K562 (cell line): Measurements from ENCODE around the gene ZNF500. TPM values are rescaled to one million over a fixed set of nuclear protein-coding genes. Genes with fewer than 3 reads are reported as not detected.

Experiments used
- ATAC-seq: fragments of 200-7000 bp; cut with Tn5 transposase; 3 replicates; pipeline ENCODE4 v1.9.1; 2020; ENCODE audit warnings: moderate library complexity
- BruUV-seq: library from RNA; stranded (reverse); fragments of 400-500 nt; replicated peaks from 2 replicates; lab custom pipeline; 2021; lab: Mats Ljungman, UMichigan
- CTCF ChIA-PET: fragments of 300-600 bp; formaldehyde crosslinking; extraction: SDS; loops from one replicate; lab custom pipeline; 2021; ENCODE audit warnings: low intra/inter-chr PET ratio; lab: Yijun Ruan, JAX
- POLR2A ChIA-PET: fragments of 300-600, 350-650 bp; sonication (Branson Sonifier 250); formaldehyde crosslinking; extraction: SDS; loops from one replicate; lab custom pipeline; 2021; ENCODE audit warnings: antibody characterized with exemption, inconsistent platforms; lab: Yijun Ruan, JAX
- DNase-seq, 4 experiments: peaks; one replicate each; pipeline versions ENCODE4 v3.0.0 to v3.0.0-alpha.2; 2011 to 2018; ENCODE audit warnings: low spot score in 3 of 4, mixed read lengths in 3 of 4; ENCODE audit errors: extremely low read depth in 1 of 4
- FAIRE-seq: peaks from 2 replicates; lab custom pipeline; 2011; peaks lifted over from hg19 to GRCh38; lab: Jason Lieb, UNC
- H2AFZ ChIP-seq: 2 replicates; pipeline ENCODE4 v1.6.0; 2011; ENCODE audit warnings: low read depth, low read length, control low read depth, inconsistent platforms
- H3K27ac ChIP-seq: fragments of 200-600 bp; 3 replicates; pipeline ENCODE4 v1.8.0; 2011; ENCODE audit warnings: low read depth, mild to moderate bottlenecking, control low read depth, inconsistent platforms, low read length, moderate library complexity, mixed read lengths; ENCODE audit errors: extremely low read depth
- H3K27me3 ChIP-seq, 2 experiments: fragments of 300-600 bp in 1 of 2; 2 replicates in 1 of 2; 3 replicates in 1 of 2; pipeline versions ENCODE4 v1.6.0 to v1.8.0; 2011; ENCODE audit warnings: inconsistent platforms in 2 of 2, low read length in 2 of 2, mild to moderate bottlenecking in 1 of 2, mixed read lengths in 1 of 2, moderate library complexity in 1 of 2; ENCODE audit not compliant: control insufficient read depth in 2 of 2, insufficient read depth in 2 of 2
- H3K36me3 ChIP-seq: fragments of 300-600 bp; 3 replicates; pipeline ENCODE4 v1.8.0; 2011; ENCODE audit warnings: mild to moderate bottlenecking, low read length, inconsistent platforms; ENCODE audit not compliant: control insufficient read depth, insufficient read depth
- H3K4me1 ChIP-seq, 2 experiments: fragments of 200-600 bp in 1 of 2; replicated peaks in 1 of 2; 2 replicates in 1 of 2; 3 replicates in 1 of 2; pipeline versions ENCODE4 v1.5.1 to v1.8.0; 2011; ENCODE audit warnings: inconsistent platforms in 2 of 2, low read length in 2 of 2, mild to moderate bottlenecking in 1 of 2, mixed read lengths in 1 of 2, moderate library complexity in 1 of 2; ENCODE audit not compliant: control insufficient read depth in 2 of 2, insufficient read depth in 2 of 2
- H3K4me2 ChIP-seq: 2 replicates; pipeline ENCODE4 v1.6.1; 2011; ENCODE audit warnings: low read length, control low read depth, inconsistent platforms, mixed read lengths; ENCODE audit not compliant: insufficient read depth
- H3K4me3 ChIP-seq: fragments of 200-600 bp; sonication (generic), shearing (Covaris generic); 2 replicates; pipeline ENCODE4 v1.5.1; 2016; ENCODE audit warnings: control low read depth, inconsistent platforms
- H3K79me2 ChIP-seq: fragments of 200-600 bp; 3 replicates; pipeline ENCODE4 v1.8.0; 2011; ENCODE audit warnings: low read length, inconsistent platforms; ENCODE audit not compliant: control insufficient read depth, insufficient read depth
- H3K9ac ChIP-seq, 2 experiments: 2 replicates each; pipeline versions ENCODE4 v1.6.0 to v1.6.1; 2011; ENCODE audit warnings: low read depth in 2 of 2, low read length in 2 of 2, control low read depth in 1 of 2, inconsistent platforms in 1 of 2, mild to moderate bottlenecking in 1 of 2, mixed read lengths in 1 of 2; ENCODE audit not compliant: insufficient read depth in 1 of 2
- H3K9me1 ChIP-seq: one replicate; pipeline ENCODE4 v1.6.0; 2011; ENCODE audit warnings: inconsistent platforms, mild to moderate bottlenecking, low read length, moderate library complexity; ENCODE audit not compliant: control insufficient read depth, insufficient read depth
- H3K9me3 ChIP-seq: replicated peaks from 2 replicates; pipeline ENCODE4 v1.5.1; 2011; ENCODE audit warnings: low read depth, low read length, inconsistent platforms; ENCODE audit not compliant: control insufficient read depth, insufficient read depth
- H4K20me1 ChIP-seq: replicated peaks from 2 replicates; pipeline ENCODE4 v1.6.1; 2011; ENCODE audit warnings: low read length, inconsistent platforms, mixed read lengths; ENCODE audit not compliant: control insufficient read depth, insufficient read depth
- ADNP ChIP-seq: fragments of 200-800 bp; sonication (Bioruptor generic); IDR thresholded peaks from 2 replicates; pipeline ENCODE4 v1.6.1; 2016; ENCODE audit warnings: missing genetic modification characterization, missing compliant biosample characterization
- BMI1 ChIP-seq: fragments of 150-350 bp; IDR thresholded peaks from 2 replicates; pipeline ENCODE4 v1.6.1; 2014; ENCODE audit warnings: low read length
- CBX8 ChIP-seq: fragments of 200-600 bp; sonication (generic); IDR thresholded peaks from 2 replicates; pipeline ENCODE4 v1.6.1; 2012; ENCODE audit warnings: borderline replicate concordance, mixed run types, low read depth, mild to moderate bottlenecking, moderate library complexity, mixed read lengths, low read length, control low read depth, inconsistent platforms; ENCODE audit not compliant: poor library complexity, severe bottlenecking; ENCODE audit errors: extremely low read depth
- ETS2 ChIP-seq: IDR thresholded peaks from 2 replicates; pipeline ENCODE4 v1.6.1; 2016; ENCODE audit warnings: borderline replicate concordance, missing genetic modification characterization, mild to moderate bottlenecking, moderate library complexity, missing compliant biosample characterization; ENCODE audit not compliant: poor library complexity, severe bottlenecking
- HNRNPUL1 ChIP-seq: fragments of 200-400 bp; formaldehyde crosslinking; IDR thresholded peaks from 2 replicates; pipeline ENCODE4 v1.6.1; 2017; ENCODE audit warnings: low read length
- MED1 ChIP-seq: sonication (generic); formaldehyde crosslinking; IDR thresholded peaks from 2 replicates; pipeline ENCODE4 v1.8.1; 2023; ENCODE audit warnings: missing genetic modification reagents, borderline replicate concordance
- MYNN ChIP-seq, 2 experiments: sonication (generic); formaldehyde crosslinking in 1 of 2; IDR thresholded peaks; 2 replicates each; pipeline versions ENCODE4 v1.5.0 to v1.6.1; 2016 to 2020; ENCODE audit warnings: antibody characterized with exemption in 1 of 2, missing genetic modification reagents in 1 of 2
- NBN ChIP-seq: fragments of 450-650 bp; IDR thresholded peaks from 2 replicates; pipeline ENCODE4 v1.6.1; 2016; ENCODE audit warnings: low read depth, mild to moderate bottlenecking
- RBM17 ChIP-seq: fragments of 200-400 bp; formaldehyde crosslinking; IDR thresholded peaks from 2 replicates; pipeline ENCODE4 v1.6.1; 2017; ENCODE audit warnings: low read depth, mild to moderate bottlenecking, low read length, borderline replicate concordance
- TRIM28 ChIP-seq: fragments of 450-650 bp; IDR thresholded peaks from 2 replicates; pipeline ENCODE4 v1.6.1; 2017
- ZNF384 ChIP-seq: IDR thresholded peaks from 2 replicates; pipeline ENCODE4 v1.6.1; 2012; ENCODE audit warnings: low read depth, low read length, improper control_type of control experiment
- ZNF780A ChIP-seq: fragments of 250-450 bp; sonication (Bioruptor Pico); IDR thresholded peaks from 2 replicates; pipeline ENCODE4 v1.5.0; 2021; ENCODE audit warnings: mild to moderate bottlenecking
- WGBS: fragments of 100-300 bp; shearing (Covaris generic); methylation state at CpG from one replicate; pipeline ENCODE4 v1.1.6; 2016; ENCODE audit warnings: low coverage, mixed read lengths; ENCODE audit not compliant: insufficient coverage; ENCODE audit errors: missing lambda C conversion rate; 5-methylcytosine and 5-hydroxymethylcytosine counted together
- in situ Hi-C: fragments of 300-500 bp; cut with MboI; formaldehyde crosslinking; loops from 4 replicates; pipeline ENCODE4 v1.15.0; 2018; ENCODE audit warnings: inconsistent platforms, mixed read lengths
- intact Hi-C: fragments of 100-400 bp; cut with micrococcal nuclease; formaldehyde crosslinking; loops from 2 replicates; pipeline ENCODE4 v1.14.2; 2022
- polyA plus RNA-seq, 8 experiments: library from polyadenylated mRNA; depleted of rRNA in 4 of 8; stranded (reverse) in 5 of 8; unstranded in 3 of 8; fragments of >200 nt; fragmentation: Nextera tagmentation in 2 of 8; fragmentation: Illumina TruSeq in 1 of 8; extraction: Ambion mirVana in 2 of 8; extraction: Trizol in 1 of 8; gene quantifications; 2 replicates each; pipeline versions ENCODE4 v1.2.1 to v1.2.3, GENCODE V29; 2011 to 2014; ENCODE audit warnings: inconsistent platforms in 1 of 8, missing spikeins in 1 of 8
- total RNA-seq, 7 experiments: library from RNA; depleted of rRNA in 6 of 7; stranded (reverse); fragments of >200 nt in 6 of 7; fragmentation: Illumina TruSeq in 2 of 7; extraction: Trizol in 2 of 7; gene quantifications; 2 replicates each; pipeline versions ENCODE4 v1.2.1 to v1.2.3, GENCODE V29; 2011 to 2021; ENCODE audit warnings: low replicate concordance in 1 of 7
- TF ChIP-seq, protein P1 (sequence below): sonication (generic); formaldehyde crosslinking; IDR thresholded peaks from 2 replicates; pipeline ENCODE4 v1.8.1; 2023; ENCODE audit warnings: mild to moderate bottlenecking, missing genetic modification reagents
- TF ChIP-seq, protein P2 (sequence below), 2 experiments: fragments of 450-650 bp; IDR thresholded peaks; 2 replicates each; pipeline ENCODE4 v1.6.1; 2018; ENCODE audit warnings: mild to moderate bottlenecking in 2 of 2, low read depth in 1 of 2; ENCODE audit not compliant: partially characterized antibody in 2 of 2

ZNF500 gene
- total and polyA plus RNA-seq, 9 of the 15 experiments (the other 6 are each of a cell fraction or from before 2014, with no cell fraction given) = 0.80 to 20.8 (median 5.3) TPM

DNA sequence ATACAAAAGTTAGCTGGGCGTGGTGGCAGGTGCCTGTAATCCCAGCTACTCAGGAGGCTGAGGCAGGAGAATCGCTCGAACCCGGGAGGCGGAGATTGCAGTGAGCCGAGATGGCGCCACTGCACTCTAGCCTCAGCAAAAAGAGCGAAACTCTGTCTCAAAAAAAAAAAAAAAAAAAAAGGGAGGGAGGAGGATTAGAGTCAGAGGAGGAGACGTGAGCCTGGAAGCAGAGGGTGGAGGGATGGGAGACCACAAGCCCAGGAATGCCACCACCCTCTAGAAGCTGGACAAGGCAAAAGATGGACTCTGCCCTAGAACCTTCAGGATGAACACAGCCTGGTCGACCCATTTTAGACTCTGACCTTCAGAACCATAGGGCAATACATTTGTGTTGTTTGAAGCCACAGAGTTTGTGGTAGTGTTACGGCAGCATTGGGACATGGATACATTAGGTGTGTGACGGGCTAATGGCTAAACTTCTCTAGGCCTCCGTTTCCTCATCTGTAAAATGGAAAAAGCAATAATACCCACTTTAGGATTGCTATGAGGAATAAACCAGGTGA, 26.1 kb upstream of the ZNF500 start:
- Histone ChIP-seq H3K4me1 (peaks cover 10 to 40% of the 10 kb centered on the region in 2 experiments; a peak in 4 of 5 replicates), H3K9ac (no peak overlapping the region), H2AFZ (peak overlapping the region; percentile 55; the same call in 1 of the 2 replicates), H3K4me3 (no peak overlapping the region), H3K9me3 (no peaks in the 10 kb centered on the region), H3K4me2 (no peak overlapping the region), H3K27ac (no peak overlapping the region), H3K36me3 (peaks cover 3% of the 10 kb centered on the region; the same call in 1 of the 3 replicates), H3K79me2 (no peaks in the 10 kb centered on the region), H3K27me3 (no peaks in the 10 kb centered on the region), H3K9me1 (no peaks in the 10 kb centered on the region), H4K20me1 (no peaks in the 10 kb centered on the region)
- ChIA-PET POLR2A (interaction anchor here (0.6 kb wide), 1 partner anchor 15 kb away, joined by 3 read pairs; no protein-coding TSS in a partner anchor), CTCF (no interaction called here)
- intact Hi-C loops = no loop called here
- DNase-seq = no peak
- no peak for ATAC-seq
- in situ Hi-C loops = no loop called here
- FAIRE-seq = no peak
- 36% methylated on average over 10 of the region's 13 CpGs for WGBS
- no TSS peak for BruUV-seq
- TF ChIP-seq MED1 (CRISPR knock-in tag) = no peak
- no peak for TF ChIP-seq TRIM28
- TF ChIP-seq ETS2 (tag) = no peak
- TF ChIP-seq, protein P1, sequence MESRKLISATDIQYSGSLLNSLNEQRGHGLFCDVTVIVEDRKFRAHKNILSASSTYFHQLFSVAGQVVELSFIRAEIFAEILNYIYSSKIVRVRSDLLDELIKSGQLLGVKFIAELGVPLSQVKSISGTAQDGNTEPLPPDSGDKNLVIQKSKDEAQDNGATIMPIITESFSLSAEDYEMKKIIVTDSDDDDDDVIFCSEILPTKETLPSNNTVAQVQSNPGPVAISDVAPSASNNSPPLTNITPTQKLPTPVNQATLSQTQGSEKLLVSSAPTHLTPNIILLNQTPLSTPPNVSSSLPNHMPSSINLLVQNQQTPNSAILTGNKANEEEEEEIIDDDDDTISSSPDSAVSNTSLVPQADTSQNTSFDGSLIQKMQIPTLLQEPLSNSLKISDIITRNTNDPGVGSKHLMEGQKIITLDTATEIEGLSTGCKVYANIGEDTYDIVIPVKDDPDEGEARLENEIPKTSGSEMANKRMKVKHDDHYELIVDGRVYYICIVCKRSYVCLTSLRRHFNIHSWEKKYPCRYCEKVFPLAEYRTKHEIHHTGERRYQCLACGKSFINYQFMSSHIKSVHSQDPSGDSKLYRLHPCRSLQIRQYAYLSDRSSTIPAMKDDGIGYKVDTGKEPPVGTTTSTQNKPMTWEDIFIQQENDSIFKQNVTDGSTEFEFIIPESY (CRISPR knock-in tag) = peak; percentile 29; the same call in 1 of the 2 replicates
- TF ChIP-seq ZNF384 = peak; percentile 64
- TF ChIP-seq BMI1 = no peak
- no peak for TF ChIP-seq CBX8
- no peak for TF ChIP-seq MYNN (IDR thresholded peaks at IDR 0.05)
- TF ChIP-seq MYNN (CRISPR knock-in tag; IDR thresholded peaks at IDR 0.05) = no peak
- TF ChIP-seq RBM17 = no peak
- TF ChIP-seq, protein P2, sequence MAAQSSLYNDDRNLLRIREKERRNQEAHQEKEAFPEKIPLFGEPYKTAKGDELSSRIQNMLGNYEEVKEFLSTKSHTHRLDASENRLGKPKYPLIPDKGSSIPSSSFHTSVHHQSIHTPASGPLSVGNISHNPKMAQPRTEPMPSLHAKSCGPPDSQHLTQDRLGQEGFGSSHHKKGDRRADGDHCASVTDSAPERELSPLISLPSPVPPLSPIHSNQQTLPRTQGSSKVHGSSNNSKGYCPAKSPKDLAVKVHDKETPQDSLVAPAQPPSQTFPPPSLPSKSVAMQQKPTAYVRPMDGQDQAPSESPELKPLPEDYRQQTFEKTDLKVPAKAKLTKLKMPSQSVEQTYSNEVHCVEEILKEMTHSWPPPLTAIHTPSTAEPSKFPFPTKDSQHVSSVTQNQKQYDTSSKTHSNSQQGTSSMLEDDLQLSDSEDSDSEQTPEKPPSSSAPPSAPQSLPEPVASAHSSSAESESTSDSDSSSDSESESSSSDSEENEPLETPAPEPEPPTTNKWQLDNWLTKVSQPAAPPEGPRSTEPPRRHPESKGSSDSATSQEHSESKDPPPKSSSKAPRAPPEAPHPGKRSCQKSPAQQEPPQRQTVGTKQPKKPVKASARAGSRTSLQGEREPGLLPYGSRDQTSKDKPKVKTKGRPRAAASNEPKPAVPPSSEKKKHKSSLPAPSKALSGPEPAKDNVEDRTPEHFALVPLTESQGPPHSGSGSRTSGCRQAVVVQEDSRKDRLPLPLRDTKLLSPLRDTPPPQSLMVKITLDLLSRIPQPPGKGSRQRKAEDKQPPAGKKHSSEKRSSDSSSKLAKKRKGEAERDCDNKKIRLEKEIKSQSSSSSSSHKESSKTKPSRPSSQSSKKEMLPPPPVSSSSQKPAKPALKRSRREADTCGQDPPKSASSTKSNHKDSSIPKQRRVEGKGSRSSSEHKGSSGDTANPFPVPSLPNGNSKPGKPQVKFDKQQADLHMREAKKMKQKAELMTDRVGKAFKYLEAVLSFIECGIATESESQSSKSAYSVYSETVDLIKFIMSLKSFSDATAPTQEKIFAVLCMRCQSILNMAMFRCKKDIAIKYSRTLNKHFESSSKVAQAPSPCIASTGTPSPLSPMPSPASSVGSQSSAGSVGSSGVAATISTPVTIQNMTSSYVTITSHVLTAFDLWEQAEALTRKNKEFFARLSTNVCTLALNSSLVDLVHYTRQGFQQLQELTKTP (IDR thresholded peaks at IDR 0.05; ENCODE audit: low read depth in 1 of 2, partially characterized antibody in 2 of 2) = no peak
- no peak for TF ChIP-seq HNRNPUL1
- no peak for TF ChIP-seq ADNP (tag)
- TF ChIP-seq NBN = no peak
- TF ChIP-seq ZNF780A (CRISPR knock-in tag) = no peak
